ENCODE results near the gene TOR1B.

TOR1B gene

GRCh38 chr9:129849901-129850300, 46.9 kb downstream of the TOR1B start:
- DNase-seq: no peak

- no peak for DNase-seq
These were observed 48.0 kb downstream of the TOR1B start for GRCh38 chr9:129850821-129851550.

- DNase-seq: no peak
These were observed 48.8 kb downstream of the TOR1B start for GRCh38 chr9:129851821-129852220.

- DNase-seq: no peak
These were observed 49.6 kb downstream of the TOR1B start for GRCh38 chr9:129852579-129852978.

GRCh38 chr9:129853614-129854013, 50.6 kb downstream of the TOR1B start:
- no peak for DNase-seq

GRCh38 chr9:129854588-129855110, 51.7 kb downstream of the TOR1B start:
- no peak for DNase-seq

GRCh38 chr9:129857207-129857606, 54.2 kb downstream of the TOR1B start:
- DNase-seq: no peak

- DNase-seq: no peak
These were observed 55.4 kb downstream of the TOR1B start for GRCh38 chr9:129858167-129858962.

Data from CD4-positive, alpha-beta T cell treated with Interferon gamma for 1 hour (primary cell).